Measurements from ENCODE around the gene TLR9. TPM values are rescaled to one million over a fixed set of nuclear protein-coding genes. Genes with fewer than 3 reads are reported as not detected.

TLR9 gene
- 0.07 TPM in 1 of 2 replicates, not detected in the other for total RNA-seq

GRCh38 chr3:52225452-52226228, at the start of gene TLR9:
TLR9 (minus strand) TSS chr3:52225645; CDS start chr3:52225529, 116 bp downstream.

DNA sequence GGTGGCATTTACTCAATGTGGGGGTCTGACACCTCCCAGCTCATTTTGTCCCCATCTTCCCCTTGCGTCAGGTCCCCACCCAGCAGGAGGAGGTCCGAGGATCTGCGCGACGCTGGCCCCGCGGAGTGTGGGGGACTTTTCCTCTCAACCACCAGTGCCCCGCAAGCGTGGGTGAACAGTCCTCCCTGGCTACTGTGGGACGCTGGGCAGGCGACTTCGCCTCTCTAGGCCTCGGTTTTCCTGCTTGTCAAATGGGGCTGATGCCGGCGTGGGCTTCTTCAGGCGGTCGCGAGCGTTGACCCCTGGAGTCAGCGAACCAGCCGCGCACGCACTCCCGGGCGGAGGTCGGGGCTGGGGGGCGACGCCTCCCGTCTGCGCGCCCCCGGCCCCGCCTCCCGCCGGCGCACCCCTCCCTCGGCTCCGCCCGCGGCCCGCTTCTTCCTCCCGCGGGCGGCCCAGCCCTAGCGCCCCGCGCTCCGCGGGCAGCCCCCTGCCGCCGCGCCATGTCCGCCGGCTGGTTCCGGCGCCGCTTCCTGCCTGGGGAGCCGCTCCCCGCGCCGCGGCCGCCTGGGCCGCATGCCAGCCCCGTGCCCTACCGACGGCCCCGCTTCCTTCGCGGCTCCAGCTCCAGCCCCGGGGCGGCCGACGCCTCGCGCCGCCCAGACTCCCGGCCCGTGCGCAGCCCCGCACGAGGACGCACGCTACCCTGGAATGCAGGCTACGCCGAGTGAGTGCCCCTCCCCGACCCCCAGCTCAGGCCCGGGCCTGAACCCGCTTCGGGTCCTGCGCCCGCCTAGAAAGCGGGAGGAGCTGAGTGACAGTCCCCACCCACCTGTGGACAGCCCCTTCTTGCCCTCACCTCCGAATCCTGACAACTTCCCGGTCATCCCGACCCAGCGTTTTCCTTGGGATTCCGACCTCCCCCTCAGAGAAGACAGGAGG, 20.1 kb upstream of the TLR9 start, which contains the start of gene PPM1M:
Gene PPM1M, plus strand, starts transcription at position 438 of the 942 bp plus-strand sequence. Its CDS starts 66 bp downstream, at position 504.

DNA sequence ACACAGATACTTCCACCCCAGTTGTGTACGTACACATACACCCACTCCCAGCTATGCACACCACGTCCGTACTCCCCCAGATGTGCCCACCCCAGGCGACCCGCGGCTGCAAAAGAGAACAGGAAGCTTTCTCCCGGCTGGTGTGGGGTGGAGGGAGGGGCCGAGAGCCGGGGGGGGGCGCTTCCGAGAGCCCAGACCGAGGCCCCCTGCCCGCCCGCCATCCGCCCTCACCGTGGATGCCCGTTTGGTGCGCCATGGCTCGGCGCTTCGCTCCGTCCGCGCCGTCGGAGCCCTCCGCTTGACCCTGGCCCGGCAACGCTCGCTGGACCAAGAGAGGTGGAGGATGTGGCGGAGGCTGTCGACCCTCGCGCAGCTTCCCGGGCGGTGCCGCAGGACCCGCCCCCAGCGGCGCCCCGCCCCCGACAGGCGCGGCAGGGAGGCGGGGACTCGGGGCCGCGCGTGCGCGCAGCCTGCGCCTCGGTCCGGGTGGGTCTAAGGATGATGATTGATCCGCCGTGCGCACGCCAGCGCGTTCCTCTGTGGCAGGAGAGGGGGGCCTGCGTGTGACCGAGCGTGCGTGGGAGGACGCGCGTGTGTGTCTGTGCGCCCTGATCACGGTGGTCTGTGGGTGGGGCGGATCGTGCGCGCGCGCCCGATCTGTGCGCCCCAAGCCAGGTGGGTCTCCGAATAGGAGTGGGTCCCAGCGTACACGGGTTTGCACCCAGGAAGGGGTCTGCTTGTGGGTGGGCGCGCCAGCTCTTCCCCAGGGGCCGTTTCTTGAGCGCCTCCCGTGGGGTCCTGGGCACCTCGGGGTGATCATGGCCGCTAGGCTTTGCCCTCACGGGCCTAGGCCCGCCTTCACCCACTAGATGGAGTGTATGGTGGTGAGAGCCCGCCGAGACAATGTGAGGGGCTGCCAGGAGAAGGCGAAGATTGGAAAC, 13.6 kb upstream of the TLR9 start, which contains the start of gene TWF2:
Gene TWF2, minus strand, starts transcription at position 398 of the 941 bp plus-strand sequence. Its CDS starts 142 bp downstream, at position 256.

DNA sequence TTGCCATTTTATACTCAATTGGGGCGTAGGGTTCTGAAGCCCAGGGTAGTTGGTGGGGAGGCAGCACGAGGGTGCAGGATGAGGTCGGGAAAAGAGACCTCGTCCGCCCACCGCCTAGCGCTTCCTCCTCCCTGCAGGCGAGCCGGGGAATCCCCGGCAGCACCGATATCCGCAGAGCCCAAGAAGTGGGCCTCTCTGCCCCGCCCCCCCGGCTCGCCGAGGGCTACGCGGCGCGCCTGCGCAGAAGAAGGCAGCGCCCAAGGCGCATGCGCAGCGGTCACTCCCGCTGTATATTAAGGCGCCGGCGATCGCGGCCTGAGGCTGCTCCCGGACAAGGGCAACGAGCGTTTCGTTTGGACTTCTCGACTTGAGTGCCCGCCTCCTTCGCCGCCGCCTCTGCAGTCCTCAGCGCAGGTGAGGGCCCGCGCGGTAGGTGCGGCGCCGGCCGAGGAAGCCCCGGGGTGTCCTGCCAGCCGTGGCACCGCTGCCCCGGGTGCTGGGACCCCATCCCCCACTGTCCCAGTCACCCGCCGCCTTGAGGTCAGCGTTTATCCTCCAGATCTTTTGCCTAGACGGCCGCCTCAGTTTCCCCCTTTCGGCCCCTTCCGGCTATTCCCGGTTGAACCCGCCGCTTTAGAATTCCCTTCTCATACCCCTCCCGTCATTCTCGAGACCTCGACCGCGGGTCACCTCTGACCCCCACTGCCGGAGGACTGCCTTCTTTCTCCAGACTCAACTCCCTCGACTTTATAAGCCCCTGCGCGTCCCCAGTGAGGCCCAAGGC, 27.4 kb downstream of the TLR9 start, which contains the start of gene ALAS1:
Gene ALAS1, plus strand, starts transcription at position 319 of the 784 bp plus-strand sequence. CDS start 1,082 bp downstream, outside the sequence.

Other genes starting within 250 kb of the TLR9 start
- gene ACY1, start 242.1 kb downstream of the TLR9 start, total RNA-seq: 56.2 and 72.1 TPM in 2 replicates
- 839 and 989 TPM in 2 replicates for gene RPL29, start 229.8 kb downstream of the TLR9 start, total RNA-seq
- 53.3 and 110 TPM in 2 replicates for gene DUSP7, start 169.1 kb downstream of the TLR9 start, total RNA-seq
- 2.3 and 2.4 TPM in 2 replicates for gene POC1A, start 71.2 kb downstream of the TLR9 start, total RNA-seq
- gene ALAS1, start 27.5 kb downstream of the TLR9 start, total RNA-seq: 56.0 and 63.2 TPM in 2 replicates
- gene TWF2, start 13.5 kb upstream of the TLR9 start, total RNA-seq: 37.3 and 51.0 TPM in 2 replicates
- gene PPM1M, start 20.1 kb upstream of the TLR9 start, total RNA-seq: 2.7 and 8.1 TPM in 2 replicates
- 84.8 and 99.4 TPM in 2 replicates for gene WDR82, start 53.0 kb upstream of the TLR9 start, total RNA-seq
- 2.4 and 6.2 TPM in 2 replicates for gene GLYCTK, start 62.2 kb upstream of the TLR9 start, total RNA-seq
- gene DNAH1, start 90.7 kb upstream of the TLR9 start, total RNA-seq: 0.68 and 1.9 TPM in 2 replicates
- gene BAP1, start 184.4 kb upstream of the TLR9 start, total RNA-seq: 77.5 and 103 TPM in 2 replicates
- gene PHF7, start 185.0 kb upstream of the TLR9 start, total RNA-seq: 8.7 and 10.3 TPM in 2 replicates
- gene SEMA3G, start 219.5 kb upstream of the TLR9 start, total RNA-seq: 0.28 and 0.34 TPM in 2 replicates
- gene TNNC1, start 228.4 kb upstream of the TLR9 start, total RNA-seq: 0.68 TPM in 1 of 2 replicates, not detected in the other
- 27.3 and 65.7 TPM in 2 replicates for gene NISCH, start 230.0 kb upstream of the TLR9 start, total RNA-seq

Measured in nasal cavity respiratory epithelium epithelial cell of viscerocranial mucosa (primary cell).